DND-41 (cell line): Measurements from ENCODE around the gene ADGRG7.
A peak's percentile ranks its signal among the peaks of the same experiment; 100 is the strongest.

ENCODE experiments used
- ATAC-seq: fragments of 200-7000 bp; cut with Tn5 transposase; 3 replicates; pipeline ENCODE4 v1.9.1; 2021; ENCODE audit warnings: low read depth; ENCODE audit not compliant: insufficient read depth
- DNase-seq: peaks from one replicate; pipeline ENCODE4 v3.0.0-alpha.2; 2020
- H2AFZ ChIP-seq: 2 replicates; pipeline ENCODE4 v1.6.0; 2012; ENCODE audit warnings: low read depth, low read length
- H3K27ac ChIP-seq: 2 replicates; pipeline ENCODE4 v1.5.1; 2012; ENCODE audit warnings: low read length, inconsistent platforms
- H3K27me3 ChIP-seq: fragments of 200-600 bp; sonication (generic); 2 replicates; pipeline ENCODE4 v1.6.0; 2012; ENCODE audit warnings: low read length, mild to moderate bottlenecking, inconsistent platforms; ENCODE audit not compliant: insufficient read depth, poor library complexity
- H3K36me3 ChIP-seq: 2 replicates; pipeline ENCODE4 v1.5.1; 2012; ENCODE audit warnings: low read length, inconsistent platforms; ENCODE audit not compliant: insufficient read depth
- H3K4me1 ChIP-seq: 2 replicates; pipeline ENCODE4 v1.5.1; 2012; ENCODE audit warnings: mild to moderate bottlenecking, low read length; ENCODE audit not compliant: insufficient read depth
- H3K4me2 ChIP-seq: 2 replicates; pipeline ENCODE4 v1.6.0; 2012; ENCODE audit warnings: mild to moderate bottlenecking, moderate library complexity, low read length, inconsistent platforms; ENCODE audit not compliant: insufficient read depth
- H3K4me3 ChIP-seq, 2 experiments: fragments of 200-600 bp in 1 of 2; shearing (Covaris generic) in 1 of 2; 2 replicates each; pipeline ENCODE4 v1.5.1; 2012 to 2016; ENCODE audit warnings: inconsistent platforms in 2 of 2, low read length in 2 of 2, mild to moderate bottlenecking in 2 of 2, low read depth in 1 of 2, moderate library complexity in 1 of 2
- H3K79me2 ChIP-seq: 2 replicates; pipeline ENCODE4 v1.6.0; 2012; ENCODE audit warnings: low read length, inconsistent platforms; ENCODE audit not compliant: insufficient read depth
- H3K9ac ChIP-seq: 2 replicates; pipeline ENCODE4 v1.6.0; 2012; ENCODE audit warnings: low read depth, mild to moderate bottlenecking, inconsistent platforms, low read length, moderate library complexity
- H3K9me3 ChIP-seq: 2 replicates; pipeline ENCODE4 v1.5.1; 2012; ENCODE audit warnings: low read length, moderate library complexity, mild to moderate bottlenecking, inconsistent platforms; ENCODE audit not compliant: insufficient read depth, severe bottlenecking
- H4K20me1 ChIP-seq: 2 replicates; pipeline ENCODE4 v1.6.0; 2012; ENCODE audit warnings: low read length; ENCODE audit not compliant: insufficient read depth
- EZH2 ChIP-seq: IDR thresholded peaks from 3 replicates; pipeline ENCODE4 v1.6.1; 2012; ENCODE audit warnings: borderline replicate concordance, low read depth, mild to moderate bottlenecking, moderate library complexity, low read length, inconsistent platforms; ENCODE audit not compliant: severe bottlenecking
- TF ChIP-seq, protein P1 (sequence below): IDR thresholded peaks from 2 replicates; pipeline ENCODE4 v1.5.1; 2012; ENCODE audit warnings: borderline replicate concordance, low read length, moderate library complexity, mild to moderate bottlenecking; ENCODE audit not compliant: poor library complexity, severe bottlenecking; ENCODE audit errors: extremely low read depth

The ADGRG7 gene

DNA sequence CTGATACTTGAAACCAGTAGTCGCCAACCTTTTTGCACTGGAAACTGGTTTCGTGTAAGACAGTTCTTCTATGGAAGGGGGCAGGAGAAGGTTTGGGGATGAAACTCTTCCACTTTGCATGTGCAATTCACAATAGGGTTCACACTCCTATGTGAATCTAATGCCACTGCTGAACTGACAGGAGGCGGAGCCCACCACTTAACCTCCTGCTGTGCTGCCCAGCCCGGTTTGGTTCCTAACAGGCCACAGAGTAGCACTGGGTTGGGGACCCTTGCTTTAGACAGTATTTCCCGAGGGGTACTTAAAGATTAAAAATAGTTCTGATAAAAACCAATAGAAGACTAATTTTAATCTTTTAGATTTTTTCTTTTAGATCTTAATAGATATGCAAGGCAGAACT lies 111.0 kb downstream of the ADGRG7 start:
- peaks cover 42% of the 10 kb centered on the region; the same call in 1 of the 2 replicates for H4K20me1 ChIP-seq
- no peaks in the 10 kb centered on the region for H3K9me3 ChIP-seq
- no peak for DNase-seq
- H3K4me1 ChIP-seq: peaks cover 6% of the 10 kb centered on the region; the same call in 1 of the 2 replicates
- H3K36me3 ChIP-seq: peaks cover 90% of the 10 kb centered on the region
- no peak overlapping the region for H3K27ac ChIP-seq
- H2AFZ ChIP-seq: no peak overlapping the region
- no peak for ATAC-seq
- H3K79me2 ChIP-seq: peaks cover 95% of the 10 kb centered on the region
- no peak overlapping the region for H3K4me2 ChIP-seq
- no peaks in the 10 kb centered on the region for H3K27me3 ChIP-seq
- no peak overlapping the region for H3K4me3 ChIP-seq
- TF ChIP-seq, protein P1, sequence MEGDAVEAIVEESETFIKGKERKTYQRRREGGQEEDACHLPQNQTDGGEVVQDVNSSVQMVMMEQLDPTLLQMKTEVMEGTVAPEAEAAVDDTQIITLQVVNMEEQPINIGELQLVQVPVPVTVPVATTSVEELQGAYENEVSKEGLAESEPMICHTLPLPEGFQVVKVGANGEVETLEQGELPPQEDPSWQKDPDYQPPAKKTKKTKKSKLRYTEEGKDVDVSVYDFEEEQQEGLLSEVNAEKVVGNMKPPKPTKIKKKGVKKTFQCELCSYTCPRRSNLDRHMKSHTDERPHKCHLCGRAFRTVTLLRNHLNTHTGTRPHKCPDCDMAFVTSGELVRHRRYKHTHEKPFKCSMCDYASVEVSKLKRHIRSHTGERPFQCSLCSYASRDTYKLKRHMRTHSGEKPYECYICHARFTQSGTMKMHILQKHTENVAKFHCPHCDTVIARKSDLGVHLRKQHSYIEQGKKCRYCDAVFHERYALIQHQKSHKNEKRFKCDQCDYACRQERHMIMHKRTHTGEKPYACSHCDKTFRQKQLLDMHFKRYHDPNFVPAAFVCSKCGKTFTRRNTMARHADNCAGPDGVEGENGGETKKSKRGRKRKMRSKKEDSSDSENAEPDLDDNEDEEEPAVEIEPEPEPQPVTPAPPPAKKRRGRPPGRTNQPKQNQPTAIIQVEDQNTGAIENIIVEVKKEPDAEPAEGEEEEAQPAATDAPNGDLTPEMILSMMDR: no peak
- no peak for TF ChIP-seq EZH2
- no peak overlapping the region for H3K9ac ChIP-seq

- DNase-seq: no peak
- Histone ChIP-seq H2AFZ (no peak overlapping the region), H3K36me3 (peaks cover 87% of the 10 kb centered on the region), H3K27me3 (no peaks in the 10 kb centered on the region), H3K79me2 (peaks cover 83% of the 10 kb centered on the region), H3K9me3 (no peaks in the 10 kb centered on the region), H3K9ac (no peak overlapping the region), H3K27ac (no peak overlapping the region), H3K4me2 (no peak overlapping the region), H3K4me1 (no peaks in the 10 kb centered on the region), H4K20me1 (peaks cover 32% of the 10 kb centered on the region), H3K4me3 (no peak overlapping the region)
- ATAC-seq: 0 out of 3 replicates have a peak, but pooled peaks have one; percentile 12
- TF ChIP-seq EZH2: no peak
- TF ChIP-seq, protein P1: no peak
These were observed 116.6 kb downstream of the ADGRG7 start for GRCh38 chr3:100725935-100726513.

DNA sequence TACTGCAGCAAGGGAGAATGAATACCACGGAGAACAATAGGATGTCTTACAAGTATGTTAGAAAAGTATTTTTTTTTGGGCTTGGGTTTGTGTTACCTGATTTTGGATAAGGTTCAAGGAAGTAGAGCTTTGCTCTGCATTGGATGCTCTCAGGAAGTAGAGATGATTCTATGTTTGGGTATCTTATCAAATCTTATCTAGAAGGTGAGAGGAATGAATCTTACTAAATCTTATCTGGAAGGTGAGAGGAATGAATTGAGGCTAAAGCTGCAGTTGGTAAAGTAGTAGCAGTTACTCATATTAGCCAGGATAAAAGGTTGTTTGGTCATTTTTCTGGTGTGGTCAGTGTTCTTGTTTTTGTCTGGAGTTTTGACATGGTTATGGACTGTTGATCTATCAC lies 117.3 kb downstream of the ADGRG7 start:
- peaks cover 87% of the 10 kb centered on the region for H3K36me3 ChIP-seq
- peaks cover 34% of the 10 kb centered on the region for H4K20me1 ChIP-seq
- no peak for TF ChIP-seq EZH2
- TF ChIP-seq, protein P1: no peak
- H3K4me2 ChIP-seq: no peak overlapping the region
- H3K27me3 ChIP-seq: no peaks in the 10 kb centered on the region
- no peaks in the 10 kb centered on the region for H3K9me3 ChIP-seq
- no peak overlapping the region for H3K27ac ChIP-seq
- ATAC-seq: 0 out of 3 replicates have a peak, but pooled peaks have one; percentile 19
- DNase-seq: no peak
- H2AFZ ChIP-seq: no peak overlapping the region
- no peak overlapping the region for H3K9ac ChIP-seq
- H3K4me1 ChIP-seq: no peaks in the 10 kb centered on the region
- H3K4me3 ChIP-seq: no peak overlapping the region
- peaks cover 82% of the 10 kb centered on the region for H3K79me2 ChIP-seq
